ENCODE data around the gene SHPK.

SHPK gene

GRCh38 chr17:3576970-3577369, 59.1 kb downstream of the SHPK start:
- Histone ChIP-seq H3K79me2 (ENCODE audit: insufficient read depth, low read length) (no peaks in the 10 kb centered on the region), H3K36me3 (ENCODE audit: insufficient read depth, low read length) (no peaks in the 10 kb centered on the region), H3K4me3 (ENCODE audit: low read depth, low read length, poor library complexity, severe bottlenecking) (no peak overlapping the region), H3K27me3 (ENCODE audit: insufficient read depth, low read length) (no peaks in the 10 kb centered on the region), H3K4me2 (ENCODE audit: low read length) (no peak overlapping the region), H3K4me1 (ENCODE audit: insufficient read depth, low read length, severe bottlenecking) (peaks cover 17% of the 10 kb centered on the region), H3K9ac (ENCODE audit: low read length) (no peak overlapping the region), H2AFZ (ENCODE audit: low read length) (no peak overlapping the region), H4K20me1 (ENCODE audit: insufficient read depth, low read length) (no peaks in the 10 kb centered on the region), H3K9me3 (ENCODE audit: low read length) (no peaks in the 10 kb centered on the region), H3K9me2 (ENCODE audit: low read depth, low read length) (no peaks in the 10 kb centered on the region), H3F3A (ENCODE audit: insufficient read depth, low read length) (no peaks in the 10 kb centered on the region), H3K27ac (ENCODE audit: low read depth, low read length, poor library complexity, severe bottlenecking) (no peak overlapping the region)
- TF ChIP-seq, protein P1, sequence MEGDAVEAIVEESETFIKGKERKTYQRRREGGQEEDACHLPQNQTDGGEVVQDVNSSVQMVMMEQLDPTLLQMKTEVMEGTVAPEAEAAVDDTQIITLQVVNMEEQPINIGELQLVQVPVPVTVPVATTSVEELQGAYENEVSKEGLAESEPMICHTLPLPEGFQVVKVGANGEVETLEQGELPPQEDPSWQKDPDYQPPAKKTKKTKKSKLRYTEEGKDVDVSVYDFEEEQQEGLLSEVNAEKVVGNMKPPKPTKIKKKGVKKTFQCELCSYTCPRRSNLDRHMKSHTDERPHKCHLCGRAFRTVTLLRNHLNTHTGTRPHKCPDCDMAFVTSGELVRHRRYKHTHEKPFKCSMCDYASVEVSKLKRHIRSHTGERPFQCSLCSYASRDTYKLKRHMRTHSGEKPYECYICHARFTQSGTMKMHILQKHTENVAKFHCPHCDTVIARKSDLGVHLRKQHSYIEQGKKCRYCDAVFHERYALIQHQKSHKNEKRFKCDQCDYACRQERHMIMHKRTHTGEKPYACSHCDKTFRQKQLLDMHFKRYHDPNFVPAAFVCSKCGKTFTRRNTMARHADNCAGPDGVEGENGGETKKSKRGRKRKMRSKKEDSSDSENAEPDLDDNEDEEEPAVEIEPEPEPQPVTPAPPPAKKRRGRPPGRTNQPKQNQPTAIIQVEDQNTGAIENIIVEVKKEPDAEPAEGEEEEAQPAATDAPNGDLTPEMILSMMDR (IDR thresholded peaks at IDR 0.05; ENCODE audit: low read length): no peak
- no peak for TF ChIP-seq EZH2 (IDR thresholded peaks at IDR 0.05; ENCODE audit: borderline replicate concordance, low read length)

DNA sequence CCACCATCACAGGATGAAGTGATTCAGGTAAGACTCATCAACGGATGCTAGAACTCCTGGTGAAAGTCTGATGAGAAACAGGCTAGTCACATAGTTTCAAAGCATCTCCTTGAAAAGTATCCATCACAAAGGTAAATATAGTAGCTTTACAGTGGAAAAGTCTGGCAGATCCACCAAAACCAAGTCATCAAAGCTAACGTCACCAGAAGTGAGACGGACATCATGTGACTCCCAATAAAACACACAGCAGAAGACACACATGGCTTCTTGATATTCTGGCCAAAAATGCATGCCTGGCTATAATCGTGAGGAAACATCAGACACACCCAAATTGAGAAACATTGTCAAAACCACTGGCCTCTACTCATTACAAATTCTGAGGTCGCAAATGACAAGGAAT, 60.5 kb downstream of the SHPK start:
- Histone ChIP-seq H3K9me3 (ENCODE audit: low read length) (no peaks in the 10 kb centered on the region), H2AFZ (ENCODE audit: low read length) (no peak overlapping the region), H3K4me1 (ENCODE audit: insufficient read depth, low read length, severe bottlenecking) (peaks cover 32% of the 10 kb centered on the region), H3K36me3 (ENCODE audit: insufficient read depth, low read length) (no peaks in the 10 kb centered on the region), H3K4me3 (ENCODE audit: low read depth, low read length, poor library complexity, severe bottlenecking) (no peak overlapping the region), H4K20me1 (ENCODE audit: insufficient read depth, low read length) (no peaks in the 10 kb centered on the region), H3K9me2 (ENCODE audit: low read depth, low read length) (no peaks in the 10 kb centered on the region), H3K9ac (ENCODE audit: low read length) (no peak overlapping the region), H3K27ac (ENCODE audit: low read depth, low read length, poor library complexity, severe bottlenecking) (no peak overlapping the region), H3K79me2 (ENCODE audit: insufficient read depth, low read length) (no peaks in the 10 kb centered on the region), H3K27me3 (ENCODE audit: insufficient read depth, low read length) (no peaks in the 10 kb centered on the region), H3K4me2 (ENCODE audit: low read length) (no peak overlapping the region), H3F3A (ENCODE audit: insufficient read depth, low read length) (no peaks in the 10 kb centered on the region)
- TF ChIP-seq, protein P1 (IDR thresholded peaks at IDR 0.05; ENCODE audit: low read length): no peak
- TF ChIP-seq EZH2 (IDR thresholded peaks at IDR 0.05; ENCODE audit: borderline replicate concordance, low read length): no peak

DNA sequence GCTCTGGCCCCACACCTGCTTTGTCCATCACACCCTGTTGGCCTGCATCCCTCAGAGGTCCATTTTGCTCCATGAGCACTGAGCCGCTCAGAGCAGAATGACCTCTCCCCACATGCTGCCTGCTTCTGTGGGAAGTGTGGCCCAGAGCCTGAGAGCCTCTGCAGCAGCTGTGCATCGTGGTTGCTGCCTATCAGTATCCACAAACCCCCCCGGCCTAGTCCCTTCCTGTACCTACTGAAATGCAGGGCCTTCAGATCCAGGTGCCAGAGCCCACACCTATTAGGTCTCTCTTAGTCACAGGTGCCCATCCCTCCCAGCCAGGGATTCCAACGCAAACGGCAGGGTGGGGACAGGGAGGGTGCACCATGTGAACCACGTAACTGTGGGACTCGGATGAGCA, 61.8 kb downstream of the SHPK start:
- Histone ChIP-seq H3K36me3 (ENCODE audit: insufficient read depth, low read length) (no peaks in the 10 kb centered on the region), H3K4me3 (ENCODE audit: low read depth, low read length, poor library complexity, severe bottlenecking) (no peak overlapping the region), H3F3A (ENCODE audit: insufficient read depth, low read length) (no peaks in the 10 kb centered on the region), H3K9me3 (ENCODE audit: low read length) (no peaks in the 10 kb centered on the region), H3K27ac (ENCODE audit: low read depth, low read length, poor library complexity, severe bottlenecking) (no peak overlapping the region), H3K4me1 (ENCODE audit: insufficient read depth, low read length, severe bottlenecking) (peaks cover 34% of the 10 kb centered on the region), H4K20me1 (ENCODE audit: insufficient read depth, low read length) (no peaks in the 10 kb centered on the region), H3K27me3 (ENCODE audit: insufficient read depth, low read length) (no peaks in the 10 kb centered on the region), H2AFZ (ENCODE audit: low read length) (no peak overlapping the region), H3K79me2 (ENCODE audit: insufficient read depth, low read length) (no peaks in the 10 kb centered on the region), H3K4me2 (ENCODE audit: low read length) (no peak overlapping the region), H3K9me2 (ENCODE audit: low read depth, low read length) (no peaks in the 10 kb centered on the region), H3K9ac (ENCODE audit: low read length) (no peak overlapping the region)
- TF ChIP-seq EZH2 (IDR thresholded peaks at IDR 0.05; ENCODE audit: borderline replicate concordance, low read length): no peak
- TF ChIP-seq, protein P1 (IDR thresholded peaks at IDR 0.05; ENCODE audit: low read length): no peak

All from OCI-LY1 (cell line).